HG03571 (cell line): Measurements from ENCODE around the gene ZNF438.
"Not testable (repeated sequence)": the region's sequence is repeated elsewhere in the genome, so short reads cannot be mapped to it uniquely, and the experiment has no call there.

ENCODE experiments used
- ATAC-seq: cut with Tn5 transposase; IDR thresholded peaks from one replicate; pipeline ENCODE4 v1.9.1; 2021; ENCODE audit not compliant: unreplicated experiment

ZNF438 gene

DNA sequence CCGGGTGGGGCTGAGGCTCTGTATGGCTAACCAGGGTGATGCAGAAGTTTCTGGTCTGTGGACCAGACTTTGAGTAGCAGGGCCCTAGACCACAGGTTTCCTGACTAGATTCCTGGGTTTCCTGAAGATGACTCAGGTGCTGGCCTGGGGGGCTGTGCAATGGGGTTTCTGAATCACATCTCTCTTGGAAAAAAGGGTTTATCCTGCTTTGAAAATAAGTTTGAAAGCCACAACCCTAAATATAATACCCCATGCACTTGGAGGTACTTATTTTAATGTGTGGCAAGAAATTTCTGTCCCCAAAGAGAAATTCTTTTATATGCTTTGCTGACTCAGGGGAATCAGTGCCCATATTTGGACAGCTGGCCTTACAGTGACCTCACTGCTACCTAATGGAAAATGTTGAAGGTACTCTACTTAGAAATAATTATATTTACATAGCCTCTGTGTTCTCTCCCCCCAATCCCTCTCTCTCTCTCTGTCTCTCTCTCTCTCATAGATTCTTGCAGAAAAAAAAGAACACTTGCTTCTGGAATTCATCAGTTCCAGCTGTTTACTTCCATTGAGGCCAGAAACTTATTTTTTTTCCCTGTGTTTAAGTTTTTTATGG lies 217.7 kb downstream of the ZNF438 start:
- ATAC-seq = no peak

GRCh38 chr10:30812018-30812851 lies 219.4 kb downstream of the ZNF438 start:
- no peak for ATAC-seq

DNA sequence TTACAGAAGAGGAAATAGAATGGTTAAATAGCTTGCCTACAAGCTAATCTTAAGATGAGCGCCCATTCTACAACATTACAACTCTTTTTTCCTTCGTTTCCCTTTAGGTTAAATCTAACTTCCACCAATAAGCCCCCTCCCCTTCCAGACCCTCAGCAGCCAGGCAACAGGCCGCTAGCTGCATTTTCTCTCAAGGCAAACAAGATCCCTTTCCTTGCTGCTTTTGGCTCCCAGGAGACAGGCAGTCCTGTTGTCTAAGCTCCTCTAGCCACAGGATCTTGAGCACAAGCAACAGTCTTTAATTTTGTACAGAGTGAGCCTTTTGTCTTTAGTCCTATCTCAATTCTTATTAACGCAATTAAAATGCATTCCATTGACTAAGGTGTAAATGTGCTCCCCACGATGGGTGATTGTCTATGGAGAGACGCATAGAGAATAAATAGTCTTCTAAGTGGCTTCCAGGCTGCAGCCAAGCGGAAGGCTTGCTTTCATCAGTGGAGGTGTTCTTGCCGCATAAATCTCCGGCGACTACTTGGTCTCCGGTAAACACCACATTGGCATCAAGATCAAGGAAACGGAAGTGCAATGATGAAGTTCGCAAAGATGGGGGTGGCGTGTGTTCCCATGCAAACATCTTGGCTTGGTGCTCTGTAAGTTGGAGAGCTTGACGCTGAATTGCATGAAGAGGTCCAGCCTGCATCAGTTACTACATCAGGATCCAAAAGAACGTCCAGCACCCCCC lies 220.2 kb downstream of the ZNF438 start:
- no peak for ATAC-seq

DNA sequence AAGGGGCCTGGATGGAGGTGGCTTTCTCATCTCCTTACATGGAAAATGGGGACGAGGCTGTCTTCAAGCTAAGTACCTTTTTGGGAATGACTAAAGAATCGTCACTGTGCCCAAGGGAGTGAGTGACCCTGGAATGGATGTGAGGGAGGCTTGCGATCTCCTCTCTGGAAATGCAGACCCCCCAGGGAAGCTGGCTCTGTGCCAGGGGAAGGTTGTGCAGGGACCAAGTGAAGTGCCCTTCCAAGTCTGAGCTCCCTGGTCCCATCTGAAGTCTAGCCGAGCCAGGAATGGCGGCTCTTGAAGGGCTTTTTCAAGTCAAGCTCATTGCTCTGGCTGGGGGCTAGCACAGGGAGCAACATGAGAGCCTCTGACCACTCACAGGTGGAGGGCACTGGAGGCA lies 221.2 kb downstream of the ZNF438 start:
- no peak for ATAC-seq

DNA sequence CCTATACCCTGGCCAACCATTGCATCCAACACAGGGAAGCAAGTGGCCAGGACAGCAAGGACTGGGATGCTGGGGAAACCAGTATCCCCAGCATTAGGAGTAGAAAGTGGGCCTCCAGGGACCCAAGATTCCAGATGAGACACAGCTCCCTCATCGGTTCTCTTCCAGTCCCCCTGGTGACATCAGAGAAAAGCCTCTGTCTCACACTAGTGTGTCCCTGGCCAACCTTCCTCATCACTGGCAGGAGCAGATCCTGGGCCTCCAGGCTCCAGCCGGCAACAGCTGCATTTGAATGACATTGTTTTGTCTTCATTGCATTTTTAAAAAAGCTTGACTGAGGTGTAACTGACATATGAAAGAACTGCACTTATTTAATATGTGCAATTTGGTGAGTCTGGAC lies 224.8 kb downstream of the ZNF438 start:
- no peak for ATAC-seq

GRCh38 chr10:30805061-30805460 lies 226.6 kb downstream of the ZNF438 start:
- no peak for ATAC-seq

GRCh38 chr10:30804478-30805055 lies 227.1 kb downstream of the ZNF438 start:
- no peak for ATAC-seq

- ATAC-seq = no peak
Measured at GRCh38 chr10:30803892-30804322, 227.8 kb downstream of the ZNF438 start.

GRCh38 chr10:30803058-30803457 lies 228.6 kb downstream of the ZNF438 start:
- ATAC-seq = no peak

DNA sequence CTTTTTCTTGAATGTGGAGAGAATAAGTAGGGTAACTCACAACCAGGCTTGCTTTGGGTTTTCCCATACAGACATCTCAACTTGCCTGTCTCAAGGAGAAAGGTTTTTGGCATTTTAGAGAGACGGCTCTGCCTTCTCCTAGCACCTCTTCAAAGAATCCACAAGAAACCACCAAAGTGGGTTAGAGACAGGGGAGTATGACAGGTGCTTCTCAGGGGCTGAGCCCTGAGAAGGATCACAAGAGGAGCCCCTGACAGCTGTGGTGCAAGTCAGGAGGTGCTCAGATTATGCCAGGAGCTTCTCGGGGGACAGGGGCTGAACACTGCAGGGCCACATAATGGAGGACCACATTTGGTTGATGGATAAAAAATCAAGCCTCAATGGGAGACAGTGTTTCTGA lies 231.3 kb downstream of the ZNF438 start:
- no peak for ATAC-seq

GRCh38 chr10:30798646-30799185 lies 232.9 kb downstream of the ZNF438 start:
- no peak for ATAC-seq

GRCh38 chr10:30795024-30795423 lies 236.6 kb downstream of the ZNF438 start:
- not testable (repeated sequence) for ATAC-seq
